Mesothelial cell of epicardium (in vitro differentiated cells): Measurements from ENCODE around the gene C1QC. TPM values are rescaled to one million over a fixed set of nuclear protein-coding genes. Genes with fewer than 3 reads are reported as not detected.

ENCODE experiments used
- DNase-seq, 2 experiments: peaks; one replicate each; pipeline ENCODE4 v3.0.0; 2021; ENCODE audit warnings: low spot score in 2 of 2; ENCODE audit not compliant: unreplicated experiment in 2 of 2
- H3K27ac Mint-ChIP-seq: 2 replicates; pipeline ENCODE4 v1.8.0; 2021; ENCODE audit warnings: mixed read lengths
- H3K27me3 Mint-ChIP-seq: 2 replicates; pipeline ENCODE4 v1.8.0; 2021; ENCODE audit warnings: low read depth, mixed read lengths
- H3K36me3 Mint-ChIP-seq: 2 replicates; pipeline ENCODE4 v1.8.0; 2021; ENCODE audit warnings: mixed read lengths
- H3K4me1 Mint-ChIP-seq: 2 replicates; pipeline ENCODE4 v1.8.0; 2021; ENCODE audit warnings: mixed read lengths
- H3K4me3 Mint-ChIP-seq: 2 replicates; pipeline ENCODE4 v1.8.0; 2021; ENCODE audit warnings: mild to moderate bottlenecking, moderate library complexity, mixed read lengths
- H3K9me3 Mint-ChIP-seq: 2 replicates; pipeline ENCODE4 v1.8.0; 2021; ENCODE audit warnings: mixed read lengths
- CTCF ChIP-seq: fragments of 200-600 bp; sonication (generic); IDR thresholded peaks from one replicate; pipeline ENCODE4 v1.5.0; 2021; ENCODE audit warnings: antibody characterized with exemption; ENCODE audit not compliant: unreplicated experiment
- total RNA-seq: library from RNA; stranded (reverse); gene quantifications from 3 replicates; pipeline ENCODE4 v1.2.1, GENCODE V29; 2021

The C1QC gene
- total RNA-seq = not detected in 3 replicates

GRCh38 chr1:22643381-22643780 lies at the start of gene C1QC:
Gene C1QC, plus strand, starts transcription at chr1:22643633. Its CDS starts 391 bp downstream, at chr1:22644024.
- peaks cover 3% of the 10 kb centered on the region for H3K27me3 Mint-ChIP-seq
- no peaks in the 10 kb centered on the region for H3K9me3 Mint-ChIP-seq
- peaks cover 6% of the 10 kb centered on the region for H3K4me1 Mint-ChIP-seq
- H3K4me3 Mint-ChIP-seq = no peak within 1 kb of the TSS
- no peak within 1 kb of the TSS for H3K27ac Mint-ChIP-seq
- TF ChIP-seq CTCF = no peak
- DNase-seq = no peak
- H3K36me3 Mint-ChIP-seq = no peaks in the 10 kb centered on the region

- TF ChIP-seq CTCF = no peak
- Mint-ChIP-seq H3K27ac (no peak overlapping the region), H3K4me3 (no peak overlapping the region), H3K27me3 (peaks cover 66% of the 10 kb centered on the region), H3K4me1 (no peaks in the 10 kb centered on the region), H3K36me3 (no peaks in the 10 kb centered on the region), H3K9me3 (no peaks in the 10 kb centered on the region)
- no peak for DNase-seq
Measured at GRCh38 chr1:22594396-22594795, 49.0 kb upstream of the C1QC start.

- H3K27me3 Mint-ChIP-seq = peaks cover 60% of the 10 kb centered on the region
- no peak for TF ChIP-seq CTCF
- H3K4me3 Mint-ChIP-seq = no peak overlapping the region
- H3K4me1 Mint-ChIP-seq = no peaks in the 10 kb centered on the region
- H3K36me3 Mint-ChIP-seq = no peaks in the 10 kb centered on the region
- DNase-seq = no peak
- no peak overlapping the region for H3K27ac Mint-ChIP-seq
- no peaks in the 10 kb centered on the region for H3K9me3 Mint-ChIP-seq
Measured at GRCh38 chr1:22595108-22595507, 48.3 kb upstream of the C1QC start.

GRCh38 chr1:22597301-22597965 lies 46.0 kb upstream of the C1QC start:
- DNase-seq = no peak
- Mint-ChIP-seq H3K4me3 (no peak overlapping the region), H3K9me3 (no peaks in the 10 kb centered on the region), H3K27me3 (peaks cover 49% of the 10 kb centered on the region), H3K4me1 (no peaks in the 10 kb centered on the region), H3K36me3 (no peaks in the 10 kb centered on the region), H3K27ac (no peak overlapping the region)
- no peak for TF ChIP-seq CTCF

GRCh38 chr1:22597996-22598395 lies 45.4 kb upstream of the C1QC start:
- H3K27me3 Mint-ChIP-seq = peaks cover 49% of the 10 kb centered on the region
- no peak for TF ChIP-seq CTCF
- no peaks in the 10 kb centered on the region for H3K36me3 Mint-ChIP-seq

GRCh38 chr1:22598736-22599135 lies 44.7 kb upstream of the C1QC start:
- Mint-ChIP-seq H3K4me1 (no peaks in the 10 kb centered on the region), H3K36me3 (no peaks in the 10 kb centered on the region), H3K27ac (no peak overlapping the region), H3K9me3 (no peaks in the 10 kb centered on the region), H3K4me3 (no peak overlapping the region), H3K27me3 (peaks cover 50% of the 10 kb centered on the region)
- no peak for TF ChIP-seq CTCF
- DNase-seq = no peak

More at GRCh38 chr1:22597996-22598395, 45.4 kb upstream of the C1QC start:
- H3K9me3 Mint-ChIP-seq = no peaks in the 10 kb centered on the region
- DNase-seq = no peak
- no peak overlapping the region for H3K27ac Mint-ChIP-seq
- no peak overlapping the region for H3K4me3 Mint-ChIP-seq
- no peaks in the 10 kb centered on the region for H3K4me1 Mint-ChIP-seq
